ENCODE data around the gene MAPK10.

GRCh38 chr4:86004030-86004429 is 355.8 kb downstream of the MAPK10 start:
- TF ChIP-seq RFX5 (IDR thresholded peaks at IDR 0.05) (no peak), CTCF (IDR thresholded peaks at IDR 0.05) (no peak)
